DMS114 treated with DMSO at 0.1 percent for 48 hours (cell line): ENCODE results near the gene SUPV3L1.

Experiments used
- DNase-seq: peaks from one replicate; lab custom pipeline; 2025; ENCODE audit not compliant: unreplicated experiment; lab: John Stamatoyannopoulos, UW

SUPV3L1 gene

DNA sequence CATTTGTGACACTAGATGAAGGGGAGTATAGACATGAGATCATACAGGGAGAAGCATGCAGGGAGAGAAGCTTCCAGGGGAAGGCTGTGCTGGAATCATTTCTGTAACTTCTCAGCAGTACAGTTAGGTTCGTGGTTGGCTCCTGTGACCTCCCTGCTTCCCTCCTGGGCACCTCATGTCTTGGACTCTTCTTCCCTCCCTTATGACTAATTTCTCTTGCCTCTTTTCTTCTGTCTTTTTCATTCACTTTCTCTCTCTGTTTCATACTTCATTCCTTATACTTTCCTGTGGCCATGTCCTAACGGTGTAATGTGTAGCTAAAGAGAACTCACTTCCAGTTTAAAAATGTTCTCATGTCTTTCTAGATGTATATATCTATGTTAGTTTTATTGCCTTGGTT is 21.0 kb downstream of the SUPV3L1 start:
- no peak for DNase-seq

DNA sequence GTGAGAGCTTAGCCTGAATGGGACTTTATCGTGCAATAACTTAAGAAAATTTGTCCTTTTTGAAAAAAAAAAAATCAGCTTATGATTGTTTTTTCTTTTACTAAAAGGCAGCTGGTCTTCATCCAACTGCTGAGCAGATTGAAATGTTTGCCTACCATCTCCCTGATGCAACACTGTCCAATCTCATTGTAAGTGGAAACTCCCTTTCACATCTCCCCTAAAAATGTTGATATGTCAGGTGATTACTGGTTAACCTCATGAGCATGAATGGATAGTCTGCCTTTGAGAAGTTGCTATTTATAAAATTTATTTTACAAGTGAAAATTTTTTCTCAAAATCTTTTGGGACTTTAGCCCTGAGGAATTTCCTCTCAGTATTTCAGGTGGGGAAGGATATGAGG is 22.3 kb downstream of the SUPV3L1 start:
- DNase-seq, result no peak

DNA sequence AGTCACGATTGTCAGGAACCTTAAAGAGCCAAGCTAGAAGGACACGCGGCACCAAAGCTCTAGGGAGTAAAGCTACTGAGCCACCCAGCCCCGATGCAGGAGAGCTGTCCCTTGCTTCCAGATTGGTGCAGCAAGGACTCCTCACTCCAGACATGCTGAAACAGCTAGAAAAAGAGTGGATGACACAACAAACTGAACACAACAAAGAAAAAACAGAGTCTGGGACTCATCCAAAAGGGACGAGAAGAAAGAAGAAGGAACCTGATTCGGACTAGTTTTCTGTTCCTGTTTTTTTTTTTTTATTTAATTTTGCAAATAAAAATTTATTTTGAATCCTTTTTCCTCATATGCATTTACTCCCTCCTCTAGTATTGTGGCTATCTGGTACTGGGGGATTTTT is 28.7 kb downstream of the SUPV3L1 start:
- DNase-seq, result no peak

DNA sequence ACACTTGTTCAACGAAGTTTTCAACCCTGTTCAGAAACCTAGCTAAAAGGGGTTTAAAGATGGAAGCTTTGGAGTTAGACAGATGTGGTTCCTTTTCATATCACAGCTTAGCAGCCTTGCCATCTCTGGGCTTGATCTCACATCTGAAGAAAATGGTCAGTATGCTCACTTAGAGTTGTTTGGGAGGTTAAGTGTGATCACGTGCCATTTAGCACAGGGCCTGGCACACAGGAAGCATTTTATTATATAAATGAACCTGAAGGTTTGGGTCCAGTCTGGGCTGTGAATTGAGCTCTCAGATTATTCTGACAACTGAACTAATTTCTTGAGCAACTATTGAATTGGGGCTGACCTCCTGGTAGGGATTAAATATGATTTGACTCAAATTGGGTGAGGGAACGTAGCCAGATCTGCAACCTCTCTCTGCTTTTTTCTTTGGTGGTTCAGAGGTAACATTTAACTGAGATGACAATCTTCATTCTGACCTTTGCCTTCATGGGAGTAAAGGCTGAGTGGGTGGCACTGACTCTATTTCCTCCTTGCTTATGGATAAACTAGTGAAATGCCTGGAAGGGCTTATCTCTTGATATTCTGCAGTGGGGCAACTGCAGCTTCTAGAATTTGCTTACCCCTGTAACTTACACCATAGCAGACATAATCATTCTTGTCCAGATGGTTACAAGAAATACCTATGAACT is 29.9 kb downstream of the SUPV3L1 start:
- no peak for DNase-seq

DNA sequence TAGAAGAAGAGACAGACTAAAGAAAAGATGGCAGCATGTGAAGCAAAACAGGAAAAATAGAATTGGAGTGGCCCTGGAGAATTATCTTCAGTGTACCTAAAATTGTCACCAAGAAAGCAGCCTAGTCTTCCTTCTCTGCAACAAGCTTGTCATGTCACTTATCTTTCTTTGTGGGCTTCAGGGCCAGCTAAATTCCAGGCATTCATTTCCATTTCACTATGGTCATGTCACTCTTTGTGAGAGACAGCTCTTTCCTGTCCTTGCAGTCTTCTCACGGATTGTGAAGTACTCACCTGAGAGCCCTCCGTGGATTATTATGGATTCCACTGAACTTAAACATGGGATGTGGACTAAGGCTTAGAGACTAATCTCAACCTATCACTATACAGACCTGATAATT is 31.1 kb downstream of the SUPV3L1 start:
- no peak for DNase-seq

DNA sequence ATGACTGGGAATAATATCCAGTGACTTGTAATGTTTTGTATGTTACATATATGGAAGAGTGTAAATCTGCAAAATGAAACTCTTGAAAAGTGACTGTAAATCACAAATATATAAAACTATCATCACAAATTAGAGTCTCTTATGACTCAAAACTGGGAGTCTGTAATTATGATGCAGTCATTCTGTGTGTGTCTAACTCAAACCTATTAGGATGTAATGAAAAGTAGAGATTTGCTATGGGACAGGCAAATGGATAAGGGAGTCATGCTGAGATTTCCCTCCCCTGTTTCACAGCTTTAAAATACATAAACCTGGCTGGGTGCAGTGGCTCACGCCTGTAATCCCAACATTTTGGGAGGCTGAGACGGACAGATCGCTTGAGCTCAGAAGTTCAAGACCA is 31.5 kb downstream of the SUPV3L1 start:
- DNase-seq, result no peak

DNA sequence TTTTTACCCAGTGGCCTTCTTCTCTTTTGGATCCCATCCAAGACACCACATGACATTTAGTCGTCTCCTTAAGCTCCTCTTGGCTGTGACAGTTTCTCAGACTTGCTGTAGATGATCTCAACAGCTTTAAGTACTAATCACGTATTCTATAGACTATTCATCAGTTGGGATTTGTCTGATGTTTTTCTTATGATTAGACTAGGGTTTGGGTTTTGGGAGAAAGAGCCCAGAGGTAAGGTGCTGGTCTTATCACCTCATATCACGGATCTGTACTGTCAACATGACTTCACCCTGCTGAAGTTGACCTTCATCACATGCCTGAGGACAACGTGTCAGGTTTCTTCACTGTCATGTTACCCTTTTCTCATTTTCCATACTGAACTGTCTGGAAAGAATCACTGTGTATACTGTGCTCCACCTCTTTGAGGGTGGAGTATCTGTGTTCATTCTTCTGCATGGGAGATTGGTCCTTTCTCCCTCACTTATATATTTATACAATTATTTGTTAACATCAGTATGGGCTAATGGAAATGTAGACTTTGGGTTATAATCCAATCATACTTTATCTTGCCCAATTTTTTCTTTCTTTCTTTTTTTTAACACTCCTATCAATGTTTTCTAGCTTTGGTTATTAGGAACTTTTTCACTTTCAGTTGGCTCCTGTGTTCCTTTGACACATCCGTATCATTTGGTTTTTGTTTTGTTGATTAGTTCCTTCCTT is 33.7 kb downstream of the SUPV3L1 start:
- DNase-seq, result no peak

DNA sequence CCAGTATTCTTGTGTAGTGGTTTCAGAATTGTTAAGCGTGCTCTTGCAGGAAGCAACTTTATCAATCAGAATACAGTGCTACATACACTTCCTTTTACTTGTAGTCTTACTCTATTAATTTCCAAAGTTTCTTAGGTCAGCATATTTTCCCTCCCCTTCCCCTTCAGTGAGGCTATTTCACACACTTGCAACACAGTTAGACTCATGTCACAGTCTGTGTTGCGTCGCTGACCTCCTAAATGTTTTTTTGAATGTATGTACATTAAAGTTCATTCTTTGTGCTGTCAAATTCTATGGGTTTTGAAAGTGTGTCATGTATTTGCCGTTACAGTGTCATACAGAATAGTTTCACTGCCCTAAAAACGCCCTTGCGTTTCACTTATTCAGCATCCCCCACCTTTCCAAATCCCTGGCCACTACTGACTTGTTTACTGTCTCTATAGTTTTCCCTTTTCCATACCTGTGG is 34.7 kb downstream of the SUPV3L1 start:
- no peak for DNase-seq

DNA sequence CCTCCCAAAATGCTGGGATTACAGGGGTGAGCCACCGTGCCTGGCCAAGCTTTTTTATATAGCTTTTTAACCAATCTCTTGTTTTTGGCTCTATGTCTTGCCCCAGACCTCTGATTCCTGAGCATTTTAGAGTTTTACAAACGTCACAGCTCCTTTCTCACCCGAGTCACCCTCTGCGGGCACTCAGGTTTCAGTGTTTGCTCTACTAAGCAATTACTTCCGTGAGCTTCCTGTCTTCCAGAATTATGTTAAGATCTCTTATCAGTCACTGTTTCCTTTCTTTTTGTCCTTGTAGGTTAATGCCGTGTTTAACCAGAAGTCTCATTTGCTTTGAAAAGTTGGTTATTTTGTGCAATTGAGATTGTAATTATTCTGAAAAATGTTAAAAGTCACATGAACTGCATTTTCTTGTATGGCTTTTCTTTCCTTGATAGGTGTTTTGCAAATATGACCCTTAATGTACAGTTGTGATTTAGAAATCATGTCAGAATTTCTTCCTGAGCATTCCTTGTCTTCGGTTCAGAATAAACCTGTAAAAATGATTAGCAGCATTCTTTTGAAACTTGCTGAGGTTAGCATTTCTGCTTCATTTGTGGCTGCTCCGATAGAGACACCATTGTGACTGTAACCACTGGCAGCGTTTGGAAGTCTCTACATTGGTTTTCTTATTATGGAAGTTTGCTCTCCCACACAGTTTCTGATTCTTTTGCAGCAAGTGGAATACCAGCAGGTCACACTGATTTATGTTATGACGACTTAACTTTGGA is 35.6 kb downstream of the SUPV3L1 start:
- no peak for DNase-seq

DNA sequence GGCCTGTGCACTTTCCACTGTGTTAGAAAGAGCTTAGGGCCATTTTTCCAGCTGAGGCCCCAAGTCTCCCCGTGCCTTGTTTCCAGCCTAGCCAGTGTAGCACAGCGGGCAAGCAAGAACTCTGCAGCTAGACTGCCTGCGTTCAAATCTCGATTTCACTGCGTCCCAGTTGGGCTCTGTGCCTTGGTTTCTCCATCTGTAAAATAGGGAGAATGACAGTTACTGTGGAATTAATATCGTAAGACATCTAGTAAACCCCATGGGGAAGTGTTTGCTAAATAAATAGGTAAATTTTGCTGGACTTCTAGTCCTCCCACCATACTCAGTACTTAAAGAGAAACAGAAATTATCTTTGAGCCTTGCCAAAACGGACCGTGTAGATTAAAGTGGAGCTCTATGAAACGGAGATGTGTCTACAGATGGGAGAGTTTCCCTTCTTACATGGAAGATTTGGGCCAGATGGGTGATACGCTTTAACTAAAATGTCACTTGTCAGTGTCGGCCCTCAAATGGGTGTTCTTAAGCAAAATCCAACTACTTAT is 36.6 kb downstream of the SUPV3L1 start:
- DNase-seq, result no peak

DNA sequence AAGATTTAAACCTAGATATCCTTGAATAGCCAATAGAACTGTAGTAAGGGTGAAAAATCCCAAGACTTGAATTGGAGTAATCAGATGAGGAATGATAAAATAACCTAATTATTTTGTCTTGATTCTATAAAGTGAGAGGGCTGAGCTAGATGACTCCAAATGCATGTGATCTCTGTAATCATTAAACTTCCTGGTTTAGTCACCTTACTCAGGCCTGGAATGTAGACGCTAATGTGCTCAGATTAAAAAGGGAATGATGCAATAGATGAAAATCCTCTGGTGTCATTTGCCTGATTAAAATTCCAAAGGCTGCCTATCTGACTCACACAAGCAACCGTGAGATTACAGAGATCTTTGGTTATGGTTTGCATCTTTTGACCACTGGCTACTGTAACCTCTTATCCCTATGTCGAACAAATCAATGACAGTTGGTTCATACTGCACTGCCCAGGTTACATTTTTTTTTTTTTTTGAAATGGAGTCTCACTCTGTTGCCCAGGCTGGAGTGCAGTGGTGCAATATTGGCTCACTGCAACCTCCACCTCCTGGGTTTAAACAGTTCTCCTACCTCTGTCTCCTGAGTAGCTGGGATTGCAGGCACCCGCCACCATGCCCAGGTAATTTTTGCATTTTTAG is 37.2 kb downstream of the SUPV3L1 start:
- no peak for DNase-seq

DNA sequence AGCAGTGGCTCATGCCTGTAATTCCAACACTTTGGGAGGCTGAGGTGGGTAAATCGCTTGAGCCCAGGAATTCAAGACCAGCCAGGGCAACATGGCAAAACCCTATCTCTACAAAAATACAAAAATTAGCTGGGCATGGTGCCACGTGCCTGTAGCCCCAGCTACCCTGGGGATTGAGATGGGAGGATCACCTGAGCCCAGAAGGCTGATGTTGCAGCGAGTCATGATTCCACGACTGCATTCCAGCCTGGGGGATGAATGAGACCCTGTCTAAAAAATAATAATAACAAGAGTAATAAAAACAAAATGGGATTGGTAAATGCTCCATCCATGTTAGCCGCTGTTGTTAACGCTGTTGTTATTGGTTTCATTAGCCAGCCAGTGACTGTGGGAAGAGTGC is 38.8 kb downstream of the SUPV3L1 start:
- DNase-seq, result no peak

DNA sequence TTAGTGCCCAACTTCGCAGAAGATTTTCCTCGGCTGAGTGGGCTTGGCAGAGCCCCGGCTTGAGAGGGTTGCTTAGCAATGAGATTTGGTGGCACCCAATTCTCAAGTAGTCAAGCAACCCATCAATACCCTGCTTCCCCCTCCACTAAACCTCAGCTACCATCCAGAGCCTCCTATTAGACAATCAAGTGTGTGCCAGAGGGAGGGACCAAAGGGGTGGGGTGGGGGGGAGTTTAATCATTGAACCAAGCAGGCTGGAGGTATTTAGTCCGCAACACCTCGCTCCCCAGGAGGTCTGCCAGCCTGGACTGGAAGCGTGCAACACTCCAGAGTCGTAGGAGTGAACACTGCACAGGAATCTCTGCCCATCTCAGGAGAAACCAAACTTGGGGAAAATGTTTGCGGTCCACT is 40.0 kb downstream of the SUPV3L1 start, which contains the start of gene HKDC1:
TSS of gene HKDC1 (plus strand) at position 292 of the 411 bp plus-strand sequence. CDS start at position 396, 104 bp downstream.
- DNase-seq, result no peak

DNA sequence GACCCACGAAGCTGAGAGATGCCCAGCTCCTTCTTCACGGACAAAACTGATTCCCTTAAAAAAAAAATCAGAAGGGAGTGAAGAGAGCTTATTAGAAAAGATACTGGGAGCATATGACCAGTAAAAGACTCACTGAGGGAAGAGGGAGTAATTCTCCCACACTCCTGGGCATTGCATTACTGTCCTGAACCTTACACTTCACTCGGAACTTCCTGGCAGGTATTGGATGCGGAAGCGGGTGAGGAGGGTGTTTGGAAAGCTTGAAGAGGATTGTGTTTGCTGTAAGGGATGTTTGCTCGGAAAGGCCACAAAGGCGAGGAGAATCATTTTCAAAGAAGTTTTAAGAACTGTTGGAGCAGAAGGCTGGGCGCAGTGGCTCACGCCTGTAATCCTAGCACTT is 40.5 kb downstream of the SUPV3L1 start:
- no peak for DNase-seq

DNA sequence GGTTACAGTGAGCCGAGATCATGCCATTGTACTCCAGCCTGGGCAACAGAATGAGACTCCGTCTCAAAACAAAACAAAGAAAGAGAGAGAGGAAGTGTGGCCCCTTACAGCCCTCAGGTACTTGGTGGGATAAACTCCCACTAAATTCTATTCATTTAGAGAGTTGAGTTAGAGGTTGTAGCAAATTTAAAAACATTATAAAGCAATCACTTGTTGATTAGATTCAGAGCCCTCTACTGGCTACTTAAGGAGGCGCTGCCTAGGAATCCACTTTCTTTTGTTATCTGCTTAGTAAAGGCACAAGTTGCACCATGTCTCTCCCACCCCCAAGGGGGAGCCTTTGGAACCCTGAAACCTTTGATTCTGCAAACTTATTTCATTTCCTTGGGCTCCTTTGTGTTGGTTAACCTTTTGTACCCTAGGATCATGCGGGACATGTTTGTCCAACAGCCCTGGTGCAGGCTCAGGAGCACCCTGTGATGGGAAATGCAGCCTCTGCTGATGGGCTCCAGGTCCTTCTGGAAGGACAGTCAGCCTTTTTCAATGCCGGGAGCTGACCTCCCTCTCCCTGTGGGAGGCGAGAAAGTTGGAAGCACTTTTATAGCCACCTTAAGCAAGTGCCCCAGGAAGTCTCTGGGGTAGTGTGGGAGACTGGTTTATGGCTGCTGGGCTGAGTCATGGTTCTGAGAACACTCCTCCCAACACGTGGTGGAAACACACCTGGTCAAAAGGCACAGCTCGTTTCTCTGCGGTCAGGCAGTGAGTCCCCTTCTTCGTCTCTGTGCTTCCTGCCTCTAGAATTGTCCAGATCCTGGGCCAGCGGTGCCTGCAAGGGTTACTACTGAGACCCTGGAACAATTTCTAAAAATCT is 42.4 kb downstream of the SUPV3L1 start:
- DNase-seq, result peak; percentile 50

DNA sequence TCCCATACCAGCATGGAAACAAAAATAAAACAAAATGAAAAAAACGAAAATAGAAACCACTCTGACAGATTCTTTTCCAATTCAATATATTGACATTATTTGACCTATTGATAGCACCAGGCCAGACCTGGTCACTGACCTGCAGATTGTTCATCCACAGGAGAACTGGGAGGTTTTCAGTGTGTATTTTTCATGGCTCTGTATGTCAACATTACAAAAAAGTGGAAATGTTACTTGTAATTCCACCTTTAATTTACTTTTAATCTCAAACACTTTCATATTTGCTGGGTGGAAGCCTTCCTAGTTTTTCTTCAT is 43.0 kb downstream of the SUPV3L1 start:
- DNase-seq, result no peak

DNA sequence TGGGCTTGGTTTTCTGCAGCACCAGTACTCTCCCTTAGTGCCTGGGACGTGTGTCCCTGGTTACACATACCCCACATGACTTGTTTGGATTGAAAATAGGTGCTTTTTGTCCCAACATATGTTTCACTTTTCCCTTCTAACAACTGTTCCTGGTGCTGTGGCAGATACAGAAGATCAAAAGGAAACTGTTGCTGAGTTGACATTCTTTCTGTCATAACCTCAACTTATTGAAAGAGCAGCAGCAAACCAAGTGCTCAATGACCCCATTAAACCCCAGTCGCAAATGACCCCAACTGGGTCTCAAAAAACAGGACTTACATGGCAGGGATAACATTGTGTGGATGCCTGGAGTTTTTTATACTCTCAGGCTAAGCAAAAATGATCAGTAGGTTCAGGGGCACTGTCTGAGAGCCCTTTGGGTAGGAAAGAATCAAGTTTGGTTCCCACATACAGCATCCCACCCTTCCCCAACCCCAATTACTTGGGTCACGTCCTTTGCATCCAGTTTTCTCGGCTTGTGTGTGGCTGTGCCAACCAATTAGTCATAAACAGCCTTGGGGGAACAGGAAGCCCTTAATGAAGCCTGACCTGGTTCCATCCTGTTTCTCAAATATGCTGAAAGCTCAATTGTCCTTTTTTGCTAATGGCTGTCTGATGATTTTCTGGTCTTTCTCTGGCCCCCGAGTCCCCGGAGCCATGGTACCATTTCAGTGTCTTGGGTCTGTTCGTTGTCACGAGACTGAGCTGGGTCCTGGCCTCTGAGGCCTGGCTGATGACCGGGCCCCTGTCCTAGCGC is 45.0 kb downstream of the SUPV3L1 start:
- DNase-seq, result no peak

DNA sequence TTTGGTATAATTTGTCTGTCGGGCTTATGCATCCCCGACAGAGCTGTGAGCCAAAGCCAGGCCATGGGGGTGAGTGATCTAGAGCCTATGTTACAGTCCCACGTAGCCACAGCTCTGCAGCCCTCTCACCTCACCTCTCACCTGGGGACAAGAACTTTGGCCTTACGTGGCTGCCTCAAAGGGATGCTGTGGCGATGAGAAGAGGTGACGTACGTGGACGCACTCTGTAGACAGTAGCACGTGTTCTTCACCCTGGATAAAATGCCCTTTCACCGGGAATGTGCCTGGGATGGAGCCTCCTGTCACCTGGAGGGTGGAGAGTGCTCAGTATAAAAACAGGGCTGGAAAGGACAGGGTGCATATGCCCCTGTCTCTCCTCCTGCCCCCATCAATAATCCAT is 45.6 kb downstream of the SUPV3L1 start:
- DNase-seq, result no peak

DNA sequence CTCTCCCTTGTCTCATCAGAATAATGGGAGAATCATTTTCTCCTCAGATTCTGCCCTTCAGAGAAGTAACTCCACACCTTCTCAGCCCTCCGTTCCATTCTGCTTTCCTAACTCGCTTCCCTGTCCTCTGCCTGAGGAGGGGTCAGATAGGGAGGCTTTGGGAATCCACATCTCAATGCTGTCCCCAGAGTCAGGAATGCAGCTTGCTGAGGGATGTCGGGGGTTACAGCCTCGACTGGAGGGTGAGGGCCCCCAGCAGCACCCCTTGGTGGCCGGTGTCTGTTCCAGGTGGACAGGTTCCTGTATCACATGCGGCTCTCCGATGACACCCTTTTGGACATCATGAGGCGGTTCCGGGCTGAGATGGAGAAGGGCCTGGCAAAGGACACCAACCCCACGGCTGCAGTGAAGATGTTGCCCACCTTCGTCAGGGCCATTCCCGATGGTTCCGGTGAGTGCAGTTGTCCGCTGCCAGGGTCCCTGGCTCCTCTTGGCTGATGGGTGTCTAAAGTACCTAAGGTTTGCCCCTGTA is 47.0 kb downstream of the SUPV3L1 start:
- no peak for DNase-seq
